ENCODE results near the gene P2RX6. TPM values are rescaled to one million over a fixed set of nuclear protein-coding genes. Genes with fewer than 3 reads are reported as not detected.

Gene P2RX6
- total and polyA plus RNA-seq, 9 of the 15 experiments (the other 6 are each of a cell fraction or from before 2014, with no cell fraction given), result 0.01 to 3.9 (median 1.5) TPM; not detected in 1

DNA sequence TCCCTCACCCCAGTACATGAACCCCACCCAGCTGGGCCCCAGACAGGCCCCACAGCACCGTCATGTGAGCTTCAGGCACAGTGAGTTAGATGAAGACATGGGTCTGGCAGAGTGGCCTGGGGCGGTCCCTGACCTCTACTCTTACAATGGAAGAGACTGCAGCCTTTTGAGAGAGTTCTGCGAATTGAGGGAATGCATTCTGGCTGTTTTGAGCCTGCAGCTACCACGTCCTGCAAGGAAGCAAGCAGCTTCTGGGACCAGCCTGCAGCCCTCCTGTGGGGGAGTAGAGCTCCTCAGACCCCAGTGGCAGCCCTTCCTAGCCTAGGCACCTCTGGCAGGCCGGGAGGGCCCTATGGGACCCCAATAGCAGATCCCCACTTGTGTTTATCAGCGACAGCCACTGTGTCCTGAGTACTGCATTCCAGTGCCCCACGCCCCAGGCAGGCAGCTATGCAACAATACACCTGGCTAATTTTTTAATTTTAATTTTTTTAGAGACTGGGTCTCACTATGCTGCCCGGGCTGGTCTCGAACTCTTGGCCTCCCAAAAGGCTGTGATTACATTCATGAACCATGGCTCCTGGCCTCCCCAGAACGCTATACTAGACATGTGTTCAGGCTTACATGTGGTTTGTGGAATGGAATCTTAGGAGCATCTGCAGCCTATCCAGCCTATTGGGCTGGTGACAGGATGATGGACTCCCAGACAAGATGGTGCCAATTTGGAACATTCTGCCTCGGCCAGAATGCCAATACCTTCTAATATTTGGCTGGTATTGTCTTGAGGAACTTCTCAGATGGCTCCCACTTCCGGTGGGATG lies 18.1 kb downstream of the P2RX6 start (continued):
- TF ChIP-seq RBBP5 (IDR thresholded peaks at IDR 0.05; ENCODE audit: borderline replicate concordance, insufficient read depth, low read length, poor library complexity, severe bottlenecking), result peak; percentile 25
- peak; percentile 27; the same call in 1 of the 2 replicates for TF ChIP-seq MXI1 (IDR thresholded peaks at IDR 0.05; ENCODE audit: low read depth, low read length)
- TF ChIP-seq CEBPB (tag; IDR thresholded peaks at IDR 0.05), result no peak
- TF ChIP-seq, protein P1, sequence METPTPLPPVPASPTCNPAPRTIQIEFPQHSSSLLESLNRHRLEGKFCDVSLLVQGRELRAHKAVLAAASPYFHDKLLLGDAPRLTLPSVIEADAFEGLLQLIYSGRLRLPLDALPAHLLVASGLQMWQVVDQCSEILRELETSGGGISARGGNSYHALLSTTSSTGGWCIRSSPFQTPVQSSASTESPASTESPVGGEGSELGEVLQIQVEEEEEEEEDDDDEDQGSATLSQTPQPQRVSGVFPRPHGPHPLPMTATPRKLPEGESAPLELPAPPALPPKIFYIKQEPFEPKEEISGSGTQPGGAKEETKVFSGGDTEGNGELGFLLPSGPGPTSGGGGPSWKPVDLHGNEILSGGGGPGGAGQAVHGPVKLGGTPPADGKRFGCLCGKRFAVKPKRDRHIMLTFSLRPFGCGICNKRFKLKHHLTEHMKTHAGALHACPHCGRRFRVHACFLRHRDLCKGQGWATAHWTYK (CRISPR knock-in tag; IDR thresholded peaks at IDR 0.05), result no peak
- TF ChIP-seq ZNF124 (CRISPR knock-in tag; IDR thresholded peaks at IDR 0.05), result no peak
- TF ChIP-seq RUNX1 (IDR thresholded peaks at IDR 0.05; ENCODE audit: low read depth), result no peak
- TF ChIP-seq, protein P2, sequence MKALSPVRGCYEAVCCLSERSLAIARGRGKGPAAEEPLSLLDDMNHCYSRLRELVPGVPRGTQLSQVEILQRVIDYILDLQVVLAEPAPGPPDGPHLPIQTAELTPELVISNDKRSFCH (CRISPR knock-in tag; IDR thresholded peaks at IDR 0.05), result no peak
- TF ChIP-seq, protein P2 (tag; IDR thresholded peaks at IDR 0.05), result 0 out of 2 replicates have a peak, but pooled peaks have one; percentile 41
- no peak for TF ChIP-seq PML (IDR thresholded peaks at IDR 0.05; ENCODE audit: low read length)
- TF ChIP-seq ZEB2 (IDR thresholded peaks at IDR 0.05), result no peak
- peak; percentile 28 for TF ChIP-seq HNRNPLL (IDR thresholded peaks at IDR 0.05; ENCODE audit: low read depth, low read length, poor library complexity, severe bottlenecking)
- no peak; the same call in 1 of the 2 replicates for TF ChIP-seq SIN3B (IDR thresholded peaks at IDR 0.05; ENCODE audit: low read depth)
- no peak for TF ChIP-seq NCOA2 (IDR thresholded peaks at IDR 0.05; ENCODE audit: partially characterized antibody in 2 of 2)
- no peak for TF ChIP-seq KLF16 (IDR thresholded peaks at IDR 0.05)
- TF ChIP-seq MYNN (IDR thresholded peaks at IDR 0.05), result no peak
- TF ChIP-seq MYNN (CRISPR knock-in tag; IDR thresholded peaks at IDR 0.05), result no peak
- no peak for TF ChIP-seq LARP7 (IDR thresholded peaks at IDR 0.05)
- TF ChIP-seq MEF2D (tag; conservative IDR thresholded peaks at IDR 0.05; ENCODE audit: low read depth), result no peak
- TF ChIP-seq CTBP1 (IDR thresholded peaks at IDR 0.05; ENCODE audit: borderline replicate concordance), result no peak
- TF ChIP-seq, protein P3, sequence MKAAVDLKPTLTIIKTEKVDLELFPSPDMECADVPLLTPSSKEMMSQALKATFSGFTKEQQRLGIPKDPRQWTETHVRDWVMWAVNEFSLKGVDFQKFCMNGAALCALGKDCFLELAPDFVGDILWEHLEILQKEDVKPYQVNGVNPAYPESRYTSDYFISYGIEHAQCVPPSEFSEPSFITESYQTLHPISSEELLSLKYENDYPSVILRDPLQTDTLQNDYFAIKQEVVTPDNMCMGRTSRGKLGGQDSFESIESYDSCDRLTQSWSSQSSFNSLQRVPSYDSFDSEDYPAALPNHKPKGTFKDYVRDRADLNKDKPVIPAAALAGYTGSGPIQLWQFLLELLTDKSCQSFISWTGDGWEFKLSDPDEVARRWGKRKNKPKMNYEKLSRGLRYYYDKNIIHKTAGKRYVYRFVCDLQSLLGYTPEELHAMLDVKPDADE (conservative IDR thresholded peaks at IDR 0.05; ENCODE audit: control insufficient read depth, low read depth, low read length), result peak; percentile 62; the same call in 1 of the 2 replicates
- TF ChIP-seq HNRNPUL1 (IDR thresholded peaks at IDR 0.05; ENCODE audit: low read length), result no peak
- TF ChIP-seq ZNF589 (CRISPR knock-in tag; IDR thresholded peaks at IDR 0.05; ENCODE audit: low read depth), result no peak
- TF ChIP-seq PRMT5 (CRISPR knock-in tag; IDR thresholded peaks at IDR 0.05), result 0 out of 2 replicates have a peak, but pooled peaks have one; percentile 51
- TF ChIP-seq GATA2 (CRISPR knock-in tag; IDR thresholded peaks at IDR 0.05), result 0 out of 2 replicates have a peak, but pooled peaks have one; percentile 5
- peak in 1 of 3 experiments; percentile 15 for TF ChIP-seq YY1 (IDR thresholded peaks at IDR 0.05; ENCODE audit: borderline replicate concordance in 1 of 3, control insufficient read depth in 1 of 3, extremely low read depth in 1 of 3, insufficient read depth in 3 of 3, insufficient read length in 1 of 3, insufficient replicate concordance in 2 of 3, low read depth in 1 of 3, low read length in 2 of 3)
- no peak for TF ChIP-seq JUN (IDR thresholded peaks at IDR 0.05; ENCODE audit: borderline replicate concordance, low read depth, low read length)
- no peak for TF ChIP-seq JUN (CRISPR knock-in tag; IDR thresholded peaks at IDR 0.05; ENCODE audit: borderline replicate concordance)

Data from K562 (cell line).